Stimulated activated CD4-positive, alpha-beta T cell treated with anti-CD3 and anti-CD28 coated beads, Interleukin-1b, Interleukin-23, amount 100 ng/mL, for 4 hours (primary cell): Measurements from ENCODE around the gene MVB12A.

ENCODE experiments used
- DNase-seq, 2 donors: peaks; one replicate each; pipeline ENCODE4 v3.0.0-alpha.2; 2020; ENCODE audit warnings: low read depth in 2 of 2

MVB12A gene

DNA sequence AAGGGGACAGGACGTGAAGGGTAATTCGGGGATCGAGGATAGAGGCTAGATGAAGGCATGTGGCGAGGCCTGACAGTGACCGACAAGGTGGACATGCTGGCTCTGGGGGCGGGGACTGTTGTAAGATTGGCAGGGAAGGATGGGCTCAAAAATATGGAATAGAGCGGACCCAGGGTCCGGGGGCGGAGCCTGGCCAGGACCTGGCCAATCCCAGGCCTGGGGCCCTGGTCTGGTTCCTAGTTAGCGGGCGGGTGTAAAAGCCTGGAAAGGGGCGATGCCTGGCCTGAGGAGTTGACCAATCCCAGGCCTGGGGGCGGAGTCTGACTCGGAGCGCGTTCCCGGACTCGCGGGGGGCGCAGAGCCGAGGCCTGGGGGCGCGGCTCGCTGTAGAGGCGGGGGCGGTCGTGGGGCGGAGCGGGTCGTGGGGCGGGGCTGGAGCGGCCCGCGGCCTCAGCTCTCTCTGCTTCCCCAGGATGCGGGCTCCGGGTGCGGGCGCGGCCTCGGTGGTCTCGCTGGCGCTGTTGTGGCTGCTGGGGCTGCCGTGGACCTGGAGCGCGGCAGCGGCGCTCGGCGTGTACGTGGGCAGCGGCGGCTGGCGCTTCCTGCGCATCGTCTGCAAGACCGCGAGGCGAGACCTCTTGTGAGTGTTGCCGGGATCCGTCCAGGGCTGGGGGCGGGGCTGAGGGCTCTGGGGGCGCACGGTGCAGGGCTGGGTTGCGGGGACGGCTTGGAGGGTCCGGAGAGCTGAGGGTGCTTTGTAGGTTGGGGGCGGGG, 50.4 kb downstream of the MVB12A start, which contains the start of gene SLC27A1:
Gene SLC27A1, plus strand, starts transcription at position 457 of the 774 bp plus-strand sequence. Its CDS starts 17 bp downstream, at position 474.
- DNase-seq: peak; percentile 79 to 83

DNA sequence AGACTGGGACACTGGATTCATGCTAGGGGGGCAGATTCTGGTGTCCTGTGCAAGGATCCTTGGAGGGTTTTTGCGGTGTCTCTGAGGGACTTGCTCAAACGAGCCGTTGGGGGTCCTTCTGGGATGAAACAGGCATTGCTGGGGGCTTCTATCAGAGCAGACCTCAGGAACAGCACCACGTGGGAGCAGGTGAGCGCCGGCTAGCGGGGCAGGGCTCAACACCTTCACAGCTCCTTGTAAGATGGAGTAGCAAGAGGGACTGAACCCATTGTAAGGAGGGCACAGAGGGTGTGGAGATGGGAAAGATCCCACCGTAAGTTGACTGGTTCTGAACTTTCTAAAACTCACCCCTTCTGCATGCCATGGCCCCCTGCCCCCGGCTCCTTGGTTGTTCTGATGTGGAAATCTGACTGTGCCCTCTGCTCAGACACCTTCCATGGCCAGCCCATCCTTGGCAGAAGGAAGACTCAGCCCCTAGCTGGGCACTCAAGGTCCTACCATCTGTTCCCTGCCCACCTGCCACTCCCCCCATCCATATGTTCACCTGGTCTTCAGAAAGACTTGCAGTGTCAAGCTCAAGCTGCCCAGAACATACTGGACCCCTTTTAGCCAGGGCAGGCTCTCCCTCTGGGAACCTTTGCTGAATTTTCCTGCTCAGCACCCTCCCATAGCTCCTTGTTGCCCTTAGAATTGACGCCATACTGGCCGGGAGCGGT, 51.7 kb downstream of the MVB12A start:
- DNase-seq: no peak

DNA sequence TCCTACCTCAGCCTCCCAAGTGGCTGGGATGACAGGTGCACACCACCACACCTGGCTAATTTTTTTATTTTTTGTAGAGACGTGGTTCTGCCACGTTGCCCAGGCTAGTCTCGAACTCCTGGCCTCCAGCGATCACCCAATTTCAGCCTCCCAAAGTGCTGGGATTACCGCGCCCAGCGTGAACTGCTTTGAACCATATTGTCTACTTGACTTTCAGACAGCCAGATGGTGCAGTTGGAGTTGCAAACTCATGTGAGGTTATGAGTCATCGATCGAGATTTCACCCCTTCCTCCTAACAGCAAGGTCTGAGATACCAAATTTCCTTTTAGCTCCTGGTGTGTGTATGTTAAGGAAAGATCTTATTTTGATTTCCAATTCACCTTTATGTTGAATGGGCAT, 53.2 kb downstream of the MVB12A start:
- no peak for DNase-seq
